ENCODE measurements around the gene NUP210. TPM values are rescaled to one million over a fixed set of nuclear protein-coding genes. Genes with fewer than 3 reads are reported as not detected.

NUP210 gene
- total and polyA plus RNA-seq, 2 experiments from 2014 or later: 13.8 to 73.9 TPM

DNA sequence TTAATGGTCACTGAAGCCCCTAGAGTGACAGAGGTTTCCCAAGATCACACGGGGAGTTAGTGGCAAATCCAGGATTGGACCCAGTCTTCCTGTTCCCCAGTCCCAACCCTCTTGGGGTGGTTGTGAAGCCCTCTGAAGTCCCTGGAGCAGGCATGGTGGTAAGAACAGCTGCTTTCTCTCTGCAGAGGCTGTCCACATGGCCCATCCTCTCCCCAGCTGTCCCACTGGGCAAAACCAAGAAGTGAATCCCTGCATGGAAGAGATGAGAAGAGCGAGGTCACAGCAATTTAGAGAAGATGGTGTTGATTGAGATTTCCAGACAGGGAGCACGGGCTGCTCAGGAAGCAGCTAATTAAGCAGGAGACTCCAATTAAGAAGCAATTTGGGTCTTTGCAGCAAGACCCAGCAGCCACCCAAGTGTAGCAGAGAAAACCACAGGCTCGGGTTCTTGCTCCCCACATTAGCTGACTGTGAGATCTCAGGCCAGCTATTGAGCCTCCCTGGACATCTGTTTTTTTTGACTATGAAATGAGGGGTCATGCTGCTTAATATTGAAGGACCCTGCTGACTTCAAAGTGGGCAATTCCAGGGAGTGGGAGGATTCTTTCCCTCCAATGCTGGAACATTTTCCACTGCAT is 45.2 kb upstream of the NUP210 start (continued):
- TF ChIP-seq, protein P1, sequence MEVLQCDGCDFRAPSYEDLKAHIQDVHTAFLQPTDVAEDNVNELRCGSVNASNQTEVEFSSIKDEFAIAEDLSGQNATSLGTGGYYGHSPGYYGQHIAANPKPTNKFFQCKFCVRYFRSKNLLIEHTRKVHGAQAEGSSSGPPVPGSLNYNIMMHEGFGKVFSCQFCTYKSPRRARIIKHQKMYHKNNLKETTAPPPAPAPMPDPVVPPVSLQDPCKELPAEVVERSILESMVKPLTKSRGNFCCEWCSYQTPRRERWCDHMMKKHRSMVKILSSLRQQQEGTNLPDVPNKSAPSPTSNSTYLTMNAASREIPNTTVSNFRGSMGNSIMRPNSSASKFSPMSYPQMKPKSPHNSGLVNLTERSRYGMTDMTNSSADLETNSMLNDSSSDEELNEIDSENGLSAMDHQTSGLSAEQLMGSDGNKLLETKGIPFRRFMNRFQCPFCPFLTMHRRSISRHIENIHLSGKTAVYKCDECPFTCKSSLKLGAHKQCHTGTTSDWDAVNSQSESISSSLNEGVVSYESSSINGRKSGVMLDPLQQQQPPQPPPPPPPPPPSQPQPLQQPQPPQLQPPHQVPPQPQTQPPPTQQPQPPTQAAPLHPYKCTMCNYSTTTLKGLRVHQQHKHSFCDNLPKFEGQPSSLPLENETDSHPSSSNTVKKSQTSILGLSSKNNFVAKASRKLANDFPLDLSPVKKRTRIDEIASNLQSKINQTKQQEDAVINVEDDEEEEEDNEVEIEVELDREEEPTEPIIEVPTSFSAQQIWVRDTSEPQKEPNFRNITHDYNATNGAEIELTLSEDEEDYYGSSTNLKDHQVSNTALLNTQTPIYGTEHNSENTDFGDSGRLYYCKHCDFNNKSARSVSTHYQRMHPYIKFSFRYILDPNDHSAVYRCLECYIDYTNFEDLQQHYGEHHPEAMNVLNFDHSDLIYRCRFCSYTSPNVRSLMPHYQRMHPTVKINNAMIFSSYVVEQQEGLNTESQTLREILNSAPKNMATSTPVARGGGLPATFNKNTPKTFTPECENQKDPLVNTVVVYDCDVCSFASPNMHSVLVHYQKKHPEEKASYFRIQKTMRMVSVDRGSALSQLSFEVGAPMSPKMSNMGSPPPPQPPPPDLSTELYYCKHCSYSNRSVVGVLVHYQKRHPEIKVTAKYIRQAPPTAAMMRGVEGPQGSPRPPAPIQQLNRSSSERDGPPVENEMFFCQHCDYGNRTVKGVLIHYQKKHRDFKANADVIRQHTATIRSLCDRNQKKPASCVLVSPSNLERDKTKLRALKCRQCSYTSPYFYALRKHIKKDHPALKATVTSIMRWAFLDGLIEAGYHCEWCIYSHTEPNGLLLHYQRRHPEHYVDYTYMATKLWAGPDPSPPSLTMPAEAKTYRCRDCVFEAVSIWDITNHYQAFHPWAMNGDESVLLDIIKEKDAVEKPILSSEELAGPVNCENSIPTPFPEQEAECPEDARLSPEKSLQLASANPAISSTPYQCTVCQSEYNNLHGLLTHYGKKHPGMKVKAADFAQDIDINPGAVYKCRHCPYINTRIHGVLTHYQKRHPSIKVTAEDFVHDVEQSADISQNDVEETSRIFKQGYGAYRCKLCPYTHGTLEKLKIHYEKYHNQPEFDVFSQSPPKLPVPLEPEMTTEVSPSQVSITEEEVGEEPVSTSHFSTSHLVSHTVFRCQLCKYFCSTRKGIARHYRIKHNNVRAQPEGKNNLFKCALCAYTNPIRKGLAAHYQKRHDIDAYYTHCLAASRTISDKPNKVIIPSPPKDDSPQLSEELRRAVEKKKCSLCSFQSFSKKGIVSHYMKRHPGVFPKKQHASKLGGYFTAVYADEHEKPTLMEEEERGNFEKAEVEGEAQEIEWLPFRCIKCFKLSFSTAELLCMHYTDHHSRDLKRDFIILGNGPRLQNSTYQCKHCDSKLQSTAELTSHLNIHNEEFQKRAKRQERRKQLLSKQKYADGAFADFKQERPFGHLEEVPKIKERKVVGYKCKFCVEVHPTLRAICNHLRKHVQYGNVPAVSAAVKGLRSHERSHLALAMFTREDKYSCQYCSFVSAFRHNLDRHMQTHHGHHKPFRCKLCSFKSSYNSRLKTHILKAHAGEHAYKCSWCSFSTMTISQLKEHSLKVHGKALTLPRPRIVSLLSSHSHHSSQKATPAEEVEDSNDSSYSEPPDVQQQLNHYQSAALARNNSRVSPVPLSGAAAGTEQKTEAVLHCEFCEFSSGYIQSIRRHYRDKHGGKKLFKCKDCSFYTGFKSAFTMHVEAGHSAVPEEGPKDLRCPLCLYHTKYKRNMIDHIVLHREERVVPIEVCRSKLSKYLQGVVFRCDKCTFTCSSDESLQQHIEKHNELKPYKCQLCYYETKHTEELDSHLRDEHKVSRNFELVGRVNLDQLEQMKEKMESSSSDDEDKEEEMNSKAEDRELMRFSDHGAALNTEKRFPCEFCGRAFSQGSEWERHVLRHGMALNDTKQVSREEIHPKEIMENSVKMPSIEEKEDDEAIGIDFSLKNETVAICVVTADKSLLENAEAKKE (CRISPR knock-in tag; IDR thresholded peaks at IDR 0.05): no peak
- TF ChIP-seq EZH2phosphoT487 (IDR thresholded peaks at IDR 0.05; ENCODE audit: unreplicated experiment): no peak
- TF ChIP-seq ZNF114 (CRISPR knock-in tag; IDR thresholded peaks at IDR 0.05): no peak
- TF ChIP-seq ZNF331 (CRISPR knock-in tag; IDR thresholded peaks at IDR 0.05; ENCODE audit: low read depth): no peak
- no peak for TF ChIP-seq CREB1 (CRISPR knock-in tag; IDR thresholded peaks at IDR 0.05; ENCODE audit: low read depth)

DNA sequence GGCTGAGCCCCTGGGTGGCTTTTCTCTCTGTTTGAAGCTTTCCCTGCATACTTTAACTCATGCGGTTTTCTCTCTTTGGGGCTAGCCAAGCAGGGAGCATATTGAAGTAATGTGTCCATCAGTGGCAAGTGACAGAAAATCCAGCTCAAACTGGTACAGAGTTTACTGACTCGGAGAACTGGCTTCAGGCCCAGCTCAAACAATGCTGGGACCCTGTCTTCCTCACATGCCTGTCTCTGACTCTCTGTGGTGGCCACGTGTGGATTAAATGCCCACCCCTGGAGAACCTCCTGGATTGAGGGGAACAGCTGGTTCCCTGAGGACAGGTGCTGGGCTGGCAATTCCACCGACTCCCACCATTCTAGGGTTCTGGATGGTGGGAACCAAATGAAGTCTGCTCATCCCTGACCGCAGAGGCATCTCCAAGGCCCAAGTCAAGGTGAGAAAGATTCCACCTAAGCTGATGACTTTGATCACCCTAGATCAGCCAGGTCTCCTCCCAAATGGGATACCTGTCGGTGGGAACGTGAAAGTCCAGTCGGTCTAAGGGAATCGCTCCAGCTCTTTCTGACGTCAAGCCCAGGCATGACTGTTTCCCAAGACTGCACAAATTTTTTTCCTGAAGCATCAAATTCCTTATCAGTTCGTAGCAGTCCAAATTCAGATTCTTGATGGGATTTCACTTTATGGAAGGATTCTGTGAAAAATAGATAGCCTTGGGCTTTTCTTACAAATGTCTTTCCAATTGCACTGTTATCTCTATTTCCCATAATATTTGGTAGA is 43.7 kb upstream of the NUP210 start:
- Histone ChIP-seq H2AFZ (no peak overlapping the region), H3F3A (replicated peaks; ENCODE audit: low read depth) (no peaks in the 10 kb centered on the region), H3K4me1 (ENCODE audit: insufficient read depth) (peaks cover 5% of the 10 kb centered on the region; the same call in 1 of the 2 replicates), H3K4me3 (no peak overlapping the region), H3K36me3 (ENCODE audit: insufficient read depth) (no peaks in the 10 kb centered on the region), H3K27ac (ENCODE audit: low read depth) (no peak overlapping the region), H4K20me1 (replicated peaks; ENCODE audit: insufficient read depth) (no peaks in the 10 kb centered on the region), H3K27me3 (ENCODE audit: insufficient read depth) (peaks cover 6% of the 10 kb centered on the region), H3K79me2 (replicated peaks; ENCODE audit: insufficient read depth) (no peaks in the 10 kb centered on the region), H3K4me2 (no peak overlapping the region), H3K9me2 (ENCODE audit: insufficient read depth) (no peaks in the 10 kb centered on the region)
- Mint-ChIP-seq H3K4me1 (peaks cover 9% of the 10 kb centered on the region), H3K27me3 (ENCODE audit: insufficient read depth, low read depth, poor library complexity) (peaks cover 29% of the 10 kb centered on the region), H3K27ac (no peak overlapping the region), H3K9me3 (peaks cover 3% of the 10 kb centered on the region; the same call in 1 of the 3 replicates), H3K4me3 (no peak overlapping the region), H3K36me3 (ENCODE audit: low read depth) (no peaks in the 10 kb centered on the region; the same call in 1 of the 3 replicates)
- ATAC-seq: no peak
- DNase-seq (ENCODE audit: low spot score): no peak
- TF ChIP-seq ZNF331 (CRISPR knock-in tag; IDR thresholded peaks at IDR 0.05; ENCODE audit: low read depth): no peak
- TF ChIP-seq EZH2 (IDR thresholded peaks at IDR 0.05; ENCODE audit: low read depth, unreplicated experiment): no peak
- TF ChIP-seq CREB1 (CRISPR knock-in tag; IDR thresholded peaks at IDR 0.05; ENCODE audit: low read depth): no peak
- TF ChIP-seq STAT1 (IDR thresholded peaks at IDR 0.05; ENCODE audit: unreplicated experiment): no peak
- no peak for TF ChIP-seq JUNB (IDR thresholded peaks at IDR 0.05; ENCODE audit: unreplicated experiment)
- TF ChIP-seq ZNF114 (CRISPR knock-in tag; IDR thresholded peaks at IDR 0.05): no peak

Data from GM23338 (cell line).